ENCODE data around the gene ST3GAL5.

GRCh38 chr2:85828725-85829124 lies 60.1 kb downstream of the ST3GAL5 start:
- TF ChIP-seq MAX (IDR thresholded peaks at IDR 0.05; ENCODE audit: low read depth) (no peak), CHD2 (IDR thresholded peaks at IDR 0.05; ENCODE audit: low read length, partially characterized antibody) (no peak), CTCF (IDR thresholded peaks at IDR 0.05) (no peak), TEAD4 (IDR thresholded peaks at IDR 0.05; ENCODE audit: borderline replicate concordance, insufficient read depth) (no peak), MXI1 (IDR thresholded peaks at IDR 0.05; ENCODE audit: low read depth, low read length) (no peak), MEF2A (IDR thresholded peaks at IDR 0.05; ENCODE audit: borderline replicate concordance, low read depth) (no peak)
